Keratinocyte (primary cell): ENCODE measurements around the gene IFRD2. TPM values are rescaled to one million over a fixed set of nuclear protein-coding genes. Genes with fewer than 3 reads are reported as not detected.

ENCODE experiments used
- DNase-seq: peaks from one replicate; pipeline ENCODE4 v3.0.0-alpha.2; 2011; ENCODE audit warnings: low read depth, missing footprints, low spot score
- FAIRE-seq: peaks from 2 replicates; lab custom pipeline; 2011; peaks lifted over from hg19 to GRCh38; lab: Jason Lieb, UNC
- H2AFZ ChIP-seq: 2 replicates; pipeline ENCODE4 v1.6.0; 2012; ENCODE audit warnings: low read length, control low read depth, inconsistent platforms; ENCODE audit not compliant: control insufficient read depth
- H3K27ac ChIP-seq: 2 replicates; pipeline ENCODE4 v1.5.1; 2011; ENCODE audit warnings: low read length; ENCODE audit not compliant: control insufficient read depth, insufficient read depth
- H3K27me3 ChIP-seq: 3 replicates; pipeline ENCODE4 v1.6.0; 2011; ENCODE audit warnings: low read length; ENCODE audit not compliant: control insufficient read depth, insufficient read depth; ENCODE audit errors: extremely low read depth
- H3K36me3 ChIP-seq, 2 experiments: 2 replicates in 1 of 2; 3 replicates in 1 of 2; pipeline ENCODE4 v1.5.1; 2011; ENCODE audit warnings: low read length in 2 of 2, mild to moderate bottlenecking in 1 of 2; ENCODE audit not compliant: control insufficient read depth in 2 of 2, insufficient read depth in 2 of 2; ENCODE audit errors: extremely low read depth in 1 of 2
- H3K4me1 ChIP-seq: 3 replicates; pipeline ENCODE4 v1.5.1; 2011; ENCODE audit warnings: low read length; ENCODE audit not compliant: control insufficient read depth, insufficient read depth; ENCODE audit errors: extremely low read depth
- H3K4me2 ChIP-seq: 3 replicates; pipeline ENCODE4 v1.6.0; 2011; ENCODE audit warnings: low read depth, low read length; ENCODE audit not compliant: control insufficient read depth, insufficient read depth; ENCODE audit errors: extremely low read depth
- H3K4me3 ChIP-seq, 3 experiments: fragments of 200-600 bp in 1 of 3; sonication (generic) in 1 of 3; 2 replicates in 2 of 3; 3 replicates in 1 of 3; pipeline ENCODE4 v1.5.1; 2011 to 2016; ENCODE audit warnings: low read length in 3 of 3, mild to moderate bottlenecking in 3 of 3, control low read depth in 2 of 3, inconsistent platforms in 1 of 3, low read depth in 1 of 3, mixed read lengths in 1 of 3, mixed run types in 1 of 3, moderate library complexity in 1 of 3; ENCODE audit not compliant: control insufficient read depth in 2 of 3, insufficient read depth in 2 of 3; ENCODE audit errors: extremely low read depth in 1 of 3
- H3K79me2 ChIP-seq: 2 replicates; pipeline ENCODE4 v1.6.0; 2012; ENCODE audit warnings: low read length; ENCODE audit not compliant: control insufficient read depth, insufficient read depth
- H3K9ac ChIP-seq: 3 replicates; pipeline ENCODE4 v1.6.0; 2011; ENCODE audit warnings: low read length; ENCODE audit not compliant: control insufficient read depth, insufficient read depth; ENCODE audit errors: extremely low read depth
- H3K9me1 ChIP-seq: 3 replicates; pipeline ENCODE4 v1.6.0; 2011; ENCODE audit warnings: low read length; ENCODE audit not compliant: control insufficient read depth, insufficient read depth; ENCODE audit errors: extremely low read depth
- H3K9me3 ChIP-seq: 2 replicates; pipeline ENCODE4 v1.5.1; 2012; ENCODE audit warnings: low read depth, low read length; ENCODE audit not compliant: control insufficient read depth
- H4K20me1 ChIP-seq: 3 replicates; pipeline ENCODE4 v1.6.0; 2011; ENCODE audit warnings: low read length; ENCODE audit not compliant: control insufficient read depth, insufficient read depth; ENCODE audit errors: extremely low read depth
- CTCF ChIP-seq, 3 experiments: IDR thresholded peaks in 1 of 3; conservative IDR thresholded peaks in 1 of 3; optimal IDR thresholded peaks in 1 of 3; 2 replicates in 2 of 3; 3 replicates in 1 of 3; pipeline versions ENCODE3 to v1.5.1; 2011; ENCODE audit warnings: low read length in 3 of 3, mild to moderate bottlenecking in 3 of 3, moderate library complexity in 2 of 3, control low read depth in 1 of 3, inconsistent platforms in 1 of 3; ENCODE audit not compliant: insufficient read depth in 2 of 3; ENCODE audit errors: extremely low read depth in 1 of 3
- EZH2 ChIP-seq: IDR thresholded peaks from one replicate; pipeline ENCODE4 v1.6.1; 2012; ENCODE audit warnings: inconsistent platforms, mild to moderate bottlenecking, low read length, moderate library complexity
- dilution Hi-C: fragments of 300-500 bp; cut with MboI; formaldehyde crosslinking; loops from one replicate; pipeline ENCODE4 v1.7.0; 2020; ENCODE audit warnings: low sequenced_read_pairs; ENCODE audit not compliant: extremely low pct_ligation_motif_present
- polyA plus RNA-seq, 5 experiments: library from polyadenylated mRNA; depleted of rRNA in 3 of 5; stranded (reverse) in 3 of 5; stranded (forward) in 1 of 5; unstranded in 1 of 5; fragments of >200 nt; gene quantifications; 1 replicate in 1 of 5; 2 replicates in 3 of 5; 3 replicates in 1 of 5; pipeline versions ENCODE4 v1.2.1 to v1.2.3, GENCODE V29; 2011 to 2012; ENCODE audit warnings: missing spikeins in 2 of 5, low read depth in 1 of 5, low replicate concordance in 1 of 5

The IFRD2 gene
- polyA plus RNA-seq, 1 donor (not counting 4 experiments of a cell fraction or from before 2014, with no cell fraction given): 50.3 TPM

DNA sequence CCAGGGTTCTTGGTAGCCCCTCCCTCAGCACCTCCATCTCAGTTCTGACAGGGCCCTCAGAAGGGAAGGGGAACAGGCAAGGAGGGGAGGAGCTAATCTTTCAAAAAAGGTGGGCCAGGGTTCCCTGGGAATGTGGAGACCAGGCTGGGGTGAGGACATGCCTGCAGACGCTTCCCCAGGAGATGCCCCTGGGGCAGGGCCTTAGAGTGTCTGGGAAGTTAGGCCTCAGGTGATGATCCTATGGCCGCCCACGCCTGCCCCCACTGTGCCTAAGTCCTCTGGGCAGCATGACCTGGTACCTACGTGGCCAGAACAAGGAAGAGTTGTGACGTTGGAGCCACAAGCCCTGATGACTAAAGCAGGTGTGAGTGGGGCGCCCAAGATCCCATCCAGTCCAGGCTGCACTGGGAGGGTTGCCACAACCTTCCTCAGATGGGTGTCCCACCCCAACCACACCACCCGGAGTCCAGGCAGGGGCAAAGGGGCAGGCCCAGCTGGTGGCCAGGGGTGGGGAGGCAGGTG lies 27.2 kb downstream of the IFRD2 start:
- FAIRE-seq (no peak), DNase-seq (no peak)
- H3K4me2 ChIP-seq: no peak overlapping the region
- H3K4me1 ChIP-seq: peaks cover 30% of the 10 kb centered on the region
- H3K27ac ChIP-seq: no peak overlapping the region
- H2AFZ ChIP-seq: no peak overlapping the region
- H3K9me3 ChIP-seq: no peaks in the 10 kb centered on the region
- no peak overlapping the region for H3K4me3 ChIP-seq
- H3K9me1 ChIP-seq: peaks cover 2% of the 10 kb centered on the region
- H3K79me2 ChIP-seq: no peaks in the 10 kb centered on the region
- TF ChIP-seq CTCF (optimal IDR thresholded peaks at IDR 0.05 in 1 of 3, IDR thresholded peaks at IDR 0.05 in 1 of 3, conservative IDR thresholded peaks at IDR 0.05 in 1 of 3; ENCODE audit: extremely low read depth in 1 of 3, insufficient read depth in 2 of 3, low read length in 3 of 3) (no peak), EZH2 (no peak)
- dilution Hi-C loops: no loop called here
- peaks cover 3% of the 10 kb centered on the region for H3K27me3 ChIP-seq
- no peak overlapping the region for H3K9ac ChIP-seq
- H3K36me3 ChIP-seq: no peaks in the 10 kb centered on the region
- H4K20me1 ChIP-seq: no peaks in the 10 kb centered on the region

- Histone ChIP-seq H4K20me1 (no peaks in the 10 kb centered on the region), H3K4me3 (no peak overlapping the region), H3K9ac (no peak overlapping the region)
Measured at GRCh38 chr3:50264383-50264963, 27.8 kb downstream of the IFRD2 start.

More at GRCh38 chr3:50264383-50264963, 27.8 kb downstream of the IFRD2 start:
- Histone ChIP-seq H3K4me1 (peaks cover 29% of the 10 kb centered on the region), H3K9me1 (peaks cover 2% of the 10 kb centered on the region), H3K79me2 (no peaks in the 10 kb centered on the region), H3K27me3 (peaks cover 3% of the 10 kb centered on the region), H3K27ac (no peak overlapping the region), H3K4me2 (no peak overlapping the region), H3K36me3 (no peaks in the 10 kb centered on the region), H3K9me3 (no peaks in the 10 kb centered on the region), H2AFZ (no peak overlapping the region)
- FAIRE-seq (no peak), DNase-seq (no peak)
- no peak for TF ChIP-seq CTCF (optimal IDR thresholded peaks at IDR 0.05 in 1 of 3, IDR thresholded peaks at IDR 0.05 in 1 of 3, conservative IDR thresholded peaks at IDR 0.05 in 1 of 3; ENCODE audit: extremely low read depth in 1 of 3, insufficient read depth in 2 of 3, low read length in 3 of 3)
- no peak for TF ChIP-seq EZH2
- dilution Hi-C loops: no loop called here
